GM12801 (cell line): ENCODE results near the gene HM13.

Experiments used
- CTCF ChIP-seq: IDR thresholded peaks from one replicate; pipeline ENCODE4 v1.5.1; 2011; ENCODE audit warnings: control low read depth; ENCODE audit not compliant: insufficient read length; ENCODE audit errors: extremely low read depth

HM13 gene

GRCh38 chr20:31562241-31562640 is 48.0 kb downstream of the HM13 start:
- TF ChIP-seq CTCF, result no peak

GRCh38 chr20:31564284-31564683 is 50.0 kb downstream of the HM13 start:
- no peak for TF ChIP-seq CTCF

DNA sequence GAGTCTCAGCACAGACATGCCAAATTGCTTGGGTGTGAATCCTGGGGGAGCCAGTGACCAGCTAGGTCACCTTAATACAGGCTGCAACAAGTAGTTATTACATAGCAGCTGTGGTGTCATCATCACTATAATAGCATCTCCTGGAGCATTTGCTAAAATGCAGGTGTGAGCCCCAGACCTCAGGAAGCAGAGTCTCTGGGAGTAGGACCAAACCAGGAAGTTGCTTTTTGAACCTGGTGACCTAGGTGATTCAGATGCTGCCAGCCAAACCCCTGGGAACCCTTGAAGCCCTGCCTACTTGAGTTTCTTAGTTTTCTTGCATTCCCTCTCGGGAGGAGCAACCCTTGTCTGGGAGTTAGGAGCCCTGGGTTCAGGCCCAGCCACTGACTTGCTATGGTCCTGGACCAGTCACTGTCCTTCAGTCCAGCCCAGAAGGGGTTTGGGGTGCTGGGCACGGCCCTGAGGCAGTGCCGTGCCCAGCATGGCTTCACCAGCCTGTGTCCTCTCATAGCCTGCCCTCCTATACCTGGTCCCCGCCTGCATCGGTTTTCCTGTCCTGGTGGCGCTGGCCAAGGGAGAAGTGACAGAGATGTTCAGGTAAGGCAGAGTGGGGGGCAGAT is 51.6 kb downstream of the HM13 start:
- TF ChIP-seq CTCF, result no peak

DNA sequence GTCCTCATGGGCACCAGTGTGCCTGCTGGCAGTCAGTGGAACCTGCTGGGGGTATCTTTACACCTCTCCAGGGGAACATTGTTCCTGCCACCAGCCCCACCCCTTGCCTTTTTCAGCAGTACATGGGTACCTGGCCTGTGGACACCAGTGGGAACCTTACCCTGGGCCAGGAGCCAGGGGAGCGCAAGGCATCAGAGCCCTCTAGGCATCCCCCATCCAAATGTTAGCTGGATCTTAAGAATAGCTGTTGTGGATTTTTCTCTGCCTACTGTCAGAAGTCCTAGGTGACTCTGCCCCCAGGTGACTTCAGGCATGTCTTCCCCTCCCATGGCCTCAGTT is 52.0 kb downstream of the HM13 start:
- TF ChIP-seq CTCF, result no peak

DNA sequence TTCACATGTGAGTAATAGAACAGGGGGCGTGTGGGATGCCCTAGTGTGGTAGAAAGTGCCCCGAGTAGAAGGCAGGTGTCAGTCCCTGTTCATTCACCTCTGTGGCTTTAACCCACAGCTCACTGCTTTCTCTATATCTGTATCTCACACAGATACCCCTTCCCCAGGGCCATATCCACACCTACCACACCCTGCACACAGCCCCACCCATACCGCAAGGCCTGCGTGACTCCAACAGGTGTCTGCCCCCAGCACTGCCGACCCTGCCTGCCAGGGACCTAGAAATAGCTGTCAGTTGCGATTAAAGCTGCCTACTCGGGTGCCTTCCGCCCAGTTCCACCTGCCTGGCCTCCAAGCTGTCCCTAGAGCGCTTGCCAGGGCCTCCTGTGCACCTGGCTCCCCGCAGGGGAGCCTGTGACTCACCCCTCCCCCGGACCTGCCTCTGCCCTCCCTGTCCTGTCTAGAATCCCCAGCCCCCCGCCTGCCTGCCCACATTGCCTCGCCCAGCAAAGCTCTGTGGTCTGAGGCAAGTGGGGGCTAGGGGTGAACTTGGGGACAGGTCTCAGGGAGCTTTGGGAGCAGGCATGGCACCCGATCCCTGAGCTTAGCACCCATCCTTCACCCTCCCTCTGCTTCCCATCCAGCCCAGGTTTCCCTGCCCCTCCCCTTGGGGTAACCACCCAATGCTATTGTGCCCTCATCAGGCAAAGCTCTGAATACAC is 52.6 kb downstream of the HM13 start:
- no peak for TF ChIP-seq CTCF

GRCh38 chr20:31567380-31567720 is 53.1 kb downstream of the HM13 start:
- no peak for TF ChIP-seq CTCF

GRCh38 chr20:31568041-31568731 is 53.9 kb downstream of the HM13 start:
- TF ChIP-seq CTCF, result no peak
